Glomerular visceral epithelial cell (primary cell): ENCODE data around the gene IL1R1.

Source experiments
- DNase-seq: peaks from one replicate; pipeline ENCODE4 v3.0.0-alpha.2; 2016; ENCODE audit errors: extremely low spot score

IL1R1 gene

GRCh38 chr2:102204638-102205037 is 62.1 kb downstream of the IL1R1 start:
- no peak for DNase-seq

- no peak for DNase-seq
These were observed 64.3 kb downstream of the IL1R1 start for GRCh38 chr2:102206666-102207341.

GRCh38 chr2:102208774-102209173 is 66.2 kb downstream of the IL1R1 start:
- no peak for DNase-seq

GRCh38 chr2:102209474-102209873 is 66.9 kb downstream of the IL1R1 start:
- DNase-seq = no peak

- no peak for DNase-seq
These were observed 74.5 kb downstream of the IL1R1 start for GRCh38 chr2:102217032-102217431.

GRCh38 chr2:102224824-102225739 is 82.5 kb downstream of the IL1R1 start:
- DNase-seq = no peak

DNA sequence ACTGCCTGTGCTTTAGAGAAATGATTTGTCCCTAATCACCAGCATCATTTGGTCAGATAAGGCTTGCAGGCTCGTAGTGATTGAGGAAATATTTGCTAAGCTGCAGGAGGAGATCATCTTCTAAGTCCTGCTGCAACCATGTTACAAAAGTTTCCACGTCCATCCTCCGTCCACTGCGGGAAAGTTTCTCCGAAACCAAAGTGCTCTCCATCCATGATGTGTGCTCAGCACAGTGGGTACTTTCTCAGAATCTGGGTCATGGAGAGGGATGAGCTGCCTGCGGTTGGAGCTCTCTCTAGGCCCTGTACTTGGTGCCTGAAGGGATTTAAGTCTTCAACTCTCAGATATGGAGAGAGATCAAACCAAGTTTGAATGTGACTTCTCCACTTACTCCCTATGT is 83.6 kb downstream of the IL1R1 start:
- DNase-seq = no peak

DNA sequence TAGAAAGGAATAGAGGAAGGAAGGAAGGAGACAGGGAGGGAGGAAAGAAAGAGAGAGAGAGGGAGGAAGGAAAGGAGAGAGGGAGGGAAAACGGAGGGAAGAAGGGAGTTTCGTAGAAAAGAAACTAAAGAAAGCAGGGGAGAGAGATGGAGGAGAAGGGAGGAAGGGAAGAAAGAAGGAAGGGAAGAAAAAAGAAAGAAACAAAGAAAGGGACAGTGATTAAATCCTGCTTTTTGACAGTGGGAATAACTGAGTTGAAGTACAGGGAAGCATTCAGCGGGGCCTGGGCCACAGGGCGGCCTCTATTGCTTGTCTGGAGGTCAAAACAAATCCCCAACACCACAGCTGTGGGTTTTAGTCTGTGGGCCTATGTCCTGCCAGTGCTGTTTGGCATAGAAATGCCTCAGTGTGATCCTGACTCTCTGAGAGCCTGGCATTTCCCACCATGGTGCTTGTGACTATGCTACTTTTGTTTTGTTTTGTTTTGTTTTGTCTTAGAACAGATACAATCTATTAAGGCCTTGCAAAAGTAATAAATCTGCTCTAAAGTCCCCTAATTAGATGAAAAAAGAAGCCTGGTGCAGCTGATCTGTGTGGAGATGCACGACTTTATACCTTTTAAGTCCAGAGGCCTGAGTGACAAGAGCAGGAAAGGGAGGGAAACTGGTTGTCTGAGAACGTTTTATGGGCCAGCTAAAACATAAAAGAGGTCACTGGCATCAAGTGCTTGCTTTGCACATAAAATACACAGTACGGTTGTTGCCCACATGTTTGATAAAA is 84.3 kb downstream of the IL1R1 start:
- no peak for DNase-seq

GRCh38 chr2:102229141-102229769 is 86.7 kb downstream of the IL1R1 start:
- no peak for DNase-seq
